ENCODE results near the gene IMMP2L.
"Not testable (repeated sequence)": the region's sequence is repeated elsewhere in the genome, so short reads cannot be mapped to it uniquely, and the experiment has no call there.

The IMMP2L gene

GRCh38 chr7:110660637-110661036, 901.7 kb downstream of the IMMP2L start:
- not testable (repeated sequence) for H3K27ac Mint-ChIP-seq; H3K4me1 Mint-ChIP-seq (ENCODE audit: low read depth in 2 of 2); H3K36me3 Mint-ChIP-seq (ENCODE audit: insufficient read depth); H3K27me3 Mint-ChIP-seq; DNase-seq; H3K4me3 Mint-ChIP-seq; ATAC-seq (replicated peaks)
- H3K9me3 Mint-ChIP-seq = peaks cover 19 to 25% of the 10 kb centered on the region in 2 donors

- no peaks in the 10 kb centered on the region for H3K4me1 Mint-ChIP-seq (ENCODE audit: low read depth in 2 of 2)
- no peak overlapping the region for H3K27ac Mint-ChIP-seq
- no peak overlapping the region for H3K4me3 Mint-ChIP-seq
- ATAC-seq (replicated peaks) (no peak), DNase-seq (no peak)
- H3K27me3 Mint-ChIP-seq = no peaks in the 10 kb centered on the region
- peaks cover 0 to 3% of the 10 kb centered on the region in 2 donors for H3K9me3 Mint-ChIP-seq
- no peaks in the 10 kb centered on the region for H3K36me3 Mint-ChIP-seq (ENCODE audit: insufficient read depth)
Measured at GRCh38 chr7:110650328-110650727, 912.0 kb downstream of the IMMP2L start.

GRCh38 chr7:110647266-110647665, 915.0 kb downstream of the IMMP2L start:
- H3K27ac Mint-ChIP-seq = no peak overlapping the region
- H3K36me3 Mint-ChIP-seq (ENCODE audit: insufficient read depth) = no peaks in the 10 kb centered on the region
- ATAC-seq (replicated peaks) = no peak
- H3K4me3 Mint-ChIP-seq = no peak overlapping the region
- no peaks in the 10 kb centered on the region for H3K4me1 Mint-ChIP-seq (ENCODE audit: low read depth in 2 of 2)
- no peak for DNase-seq
- no peaks in the 10 kb centered on the region for H3K27me3 Mint-ChIP-seq
- no peaks in the 10 kb centered on the region for H3K9me3 Mint-ChIP-seq

- H3K4me3 Mint-ChIP-seq = no peak overlapping the region
- ATAC-seq (replicated peaks) (no peak), DNase-seq (no peak)
- H3K36me3 Mint-ChIP-seq (ENCODE audit: insufficient read depth) = no peaks in the 10 kb centered on the region
- no peaks in the 10 kb centered on the region for H3K27me3 Mint-ChIP-seq
- no peak overlapping the region for H3K27ac Mint-ChIP-seq
- H3K9me3 Mint-ChIP-seq = no peaks in the 10 kb centered on the region
- H3K4me1 Mint-ChIP-seq (ENCODE audit: low read depth in 2 of 2) = no peaks in the 10 kb centered on the region
Measured at GRCh38 chr7:110646804-110647203, 915.5 kb downstream of the IMMP2L start.

GRCh38 chr7:110645616-110646015, 916.7 kb downstream of the IMMP2L start:
- Mint-ChIP-seq H3K4me1 (ENCODE audit: low read depth in 2 of 2) (no peaks in the 10 kb centered on the region), H3K27ac (no peak overlapping the region), H3K27me3 (no peaks in the 10 kb centered on the region), H3K4me3 (no peak overlapping the region), H3K9me3 (peaks cover 5 to 7% of the 10 kb centered on the region in 2 donors), H3K36me3 (ENCODE audit: insufficient read depth) (no peaks in the 10 kb centered on the region)
- ATAC-seq (replicated peaks) (no peak), DNase-seq (no peak)

- Mint-ChIP-seq H3K9me3 (peaks cover 5 to 8% of the 10 kb centered on the region in 2 donors), H3K4me3 (no peak overlapping the region), H3K27ac (no peak overlapping the region), H3K4me1 (ENCODE audit: low read depth in 2 of 2) (no peaks in the 10 kb centered on the region), H3K36me3 (ENCODE audit: insufficient read depth) (no peaks in the 10 kb centered on the region), H3K27me3 (no peaks in the 10 kb centered on the region)
- ATAC-seq (replicated peaks) (no peak), DNase-seq (no peak)
Measured at GRCh38 chr7:110645060-110645459, 917.2 kb downstream of the IMMP2L start.

GRCh38 chr7:110637252-110637651, 925.0 kb downstream of the IMMP2L start:
- DNase-seq (no peak), ATAC-seq (replicated peaks) (no peak)
- H3K27me3 Mint-ChIP-seq = peaks cover 0 to 6% of the 10 kb centered on the region in 2 donors
- H3K27ac Mint-ChIP-seq = no peak overlapping the region
- no peaks in the 10 kb centered on the region for H3K36me3 Mint-ChIP-seq (ENCODE audit: insufficient read depth)
- H3K4me3 Mint-ChIP-seq = no peak overlapping the region
- no peaks in the 10 kb centered on the region for H3K4me1 Mint-ChIP-seq (ENCODE audit: low read depth in 2 of 2)
- H3K9me3 Mint-ChIP-seq = peaks cover 7 to 8% of the 10 kb centered on the region in 2 donors

GRCh38 chr7:110633313-110633712, 929.0 kb downstream of the IMMP2L start:
- peaks cover 0 to 2% of the 10 kb centered on the region in 2 donors for H3K9me3 Mint-ChIP-seq

GRCh38 chr7:110626414-110626813, 935.9 kb downstream of the IMMP2L start:
- DNase-seq (no peak), ATAC-seq (replicated peaks) (no peak)
- Mint-ChIP-seq H3K9me3 (peaks cover 1 to 2% of the 10 kb centered on the region in 2 donors), H3K4me1 (ENCODE audit: low read depth in 2 of 2) (no peaks in the 10 kb centered on the region), H3K27me3 (no peaks in the 10 kb centered on the region), H3K27ac (no peak overlapping the region), H3K36me3 (ENCODE audit: insufficient read depth) (no peaks in the 10 kb centered on the region), H3K4me3 (no peak overlapping the region)

More at GRCh38 chr7:110633313-110633712, 929.0 kb downstream of the IMMP2L start:
- Mint-ChIP-seq H3K4me3 (no peak overlapping the region), H3K4me1 (ENCODE audit: low read depth in 2 of 2) (no peaks in the 10 kb centered on the region), H3K27me3 (no peaks in the 10 kb centered on the region), H3K36me3 (ENCODE audit: insufficient read depth) (no peaks in the 10 kb centered on the region), H3K27ac (no peak overlapping the region)
- DNase-seq (no peak), ATAC-seq (replicated peaks) (no peak)

GRCh38 chr7:110625294-110625693, 937.0 kb downstream of the IMMP2L start:
- H3K9me3 Mint-ChIP-seq = peaks cover 2 to 8% of the 10 kb centered on the region in 2 donors
- no peaks in the 10 kb centered on the region for H3K4me1 Mint-ChIP-seq (ENCODE audit: low read depth in 2 of 2)
- DNase-seq = no peak
- no peak overlapping the region for H3K27ac Mint-ChIP-seq
- no peak for ATAC-seq (replicated peaks)
- H3K4me3 Mint-ChIP-seq = no peak overlapping the region
- no peaks in the 10 kb centered on the region for H3K27me3 Mint-ChIP-seq
- no peaks in the 10 kb centered on the region for H3K36me3 Mint-ChIP-seq (ENCODE audit: insufficient read depth)

- H3K27me3 Mint-ChIP-seq = no peaks in the 10 kb centered on the region
- no peak for DNase-seq
- H3K36me3 Mint-ChIP-seq (ENCODE audit: insufficient read depth) = no peaks in the 10 kb centered on the region
- H3K4me3 Mint-ChIP-seq = no peak overlapping the region
- no peaks in the 10 kb centered on the region for H3K4me1 Mint-ChIP-seq (ENCODE audit: low read depth in 2 of 2)
- peaks cover 2 to 12% of the 10 kb centered on the region in 2 donors for H3K9me3 Mint-ChIP-seq
- no peak for ATAC-seq (replicated peaks)
- no peak overlapping the region for H3K27ac Mint-ChIP-seq
Measured at GRCh38 chr7:110623436-110623835, 938.9 kb downstream of the IMMP2L start.

GRCh38 chr7:110621289-110621688, 941.0 kb downstream of the IMMP2L start:
- H3K9me3 Mint-ChIP-seq = peaks cover 2 to 12% of the 10 kb centered on the region in 2 donors
- DNase-seq = no peak
- no peaks in the 10 kb centered on the region for H3K27me3 Mint-ChIP-seq
- no peak for ATAC-seq (replicated peaks)
- H3K4me3 Mint-ChIP-seq = no peak overlapping the region
- no peak overlapping the region for H3K27ac Mint-ChIP-seq
- H3K4me1 Mint-ChIP-seq (ENCODE audit: low read depth in 2 of 2) = no peaks in the 10 kb centered on the region
- H3K36me3 Mint-ChIP-seq (ENCODE audit: insufficient read depth) = no peaks in the 10 kb centered on the region

- Mint-ChIP-seq H3K36me3 (ENCODE audit: insufficient read depth) (no peaks in the 10 kb centered on the region), H3K27ac (no peak overlapping the region), H3K9me3 (peaks cover 0 to 12% of the 10 kb centered on the region in 2 donors), H3K4me3 (no peak overlapping the region), H3K4me1 (ENCODE audit: low read depth in 2 of 2) (no peaks in the 10 kb centered on the region), H3K27me3 (no peaks in the 10 kb centered on the region)
- ATAC-seq (replicated peaks) = no peak
- DNase-seq = no peak
Measured at GRCh38 chr7:110620110-110620735, 942.1 kb downstream of the IMMP2L start.

Measured in effector memory CD8-positive, alpha-beta T cell (primary cell).